Tibial nerve (tissue), 4 donors: ENCODE data around the gene DMBT1. TPM values are rescaled to one million over a fixed set of nuclear protein-coding genes. Genes with fewer than 3 reads are reported as not detected.
A peak's percentile ranks its signal among the peaks of the same experiment; 100 is the strongest.

Experiments
- DNase-seq, 2 donors: peaks; one replicate each; pipeline ENCODE4 v3.0.0-alpha.2; 2019; ENCODE audit warnings: low spot score in 2 of 2
- H3K27ac ChIP-seq, 4 donors: fragments of 200-600 bp; sonication (generic) in 3 of 4; one replicate each; pipeline ENCODE4 v1.5.1; 2017 to 2019; ENCODE audit warnings: mild to moderate bottlenecking in 1 of 4
- H3K27me3 ChIP-seq, 2 donors: fragments of 200-600 bp; sonication (generic) in 1 of 2; one replicate each; pipeline versions ENCODE4 v1.5.1 to v1.6.0; 2017 to 2019
- H3K36me3 ChIP-seq, 3 donors: fragments of 200-600 bp; sonication (generic); one replicate each; pipeline ENCODE4 v1.5.1; 2018 to 2019
- H3K4me1 ChIP-seq, 4 donors: fragments of 200-600 bp; sonication (generic) in 3 of 4; one replicate each; pipeline ENCODE4 v1.5.1; 2017 to 2019
- H3K4me3 ChIP-seq, 4 donors: fragments of 200-600 bp; sonication (generic) in 3 of 4; one replicate each; pipeline ENCODE4 v1.5.1; 2017 to 2019; ENCODE audit warnings: mild to moderate bottlenecking in 1 of 4, moderate library complexity in 1 of 4
- H3K9me3 ChIP-seq, 4 donors: fragments of 200-600 bp; sonication (generic) in 3 of 4; one replicate each; pipeline ENCODE4 v1.5.1; 2017 to 2019
- EP300 ChIP-seq, 2 donors: sonication (generic); formaldehyde crosslinking; IDR thresholded peaks; one replicate each; pipeline ENCODE4 v1.6.1; 2017; ENCODE audit warnings: antibody characterized with exemption in 2 of 2, mild to moderate bottlenecking in 1 of 2
- POLR2A ChIP-seq, 2 donors: fragments of 450-650 bp; IDR thresholded peaks; one replicate each; pipeline ENCODE4 v1.6.1; 2017; ENCODE audit warnings: antibody characterized with exemption in 2 of 2, mild to moderate bottlenecking in 2 of 2, moderate library complexity in 2 of 2
- WGBS, 2 donors: methylation state at CpG; one replicate each; pipeline ENCODE4 v1.1.5; 2018; 5-methylcytosine and 5-hydroxymethylcytosine counted together
- total RNA-seq, 4 donors: library from RNA; depleted of rRNA; stranded (reverse); fragments of >200 nt; gene quantifications; one replicate each; pipeline ENCODE4 v1.1.0, GENCODE V29; 2016
- TF ChIP-seq, protein P1 (sequence below), 5 experiments: fragments of 200-600 bp in 3 of 5; fragments of 450-650 bp in 2 of 5; sonication (generic) in 3 of 5; IDR thresholded peaks; one replicate each; pipeline ENCODE4 v1.5.1; 2016 to 2019; ENCODE audit warnings: antibody characterized with exemption in 5 of 5, mild to moderate bottlenecking in 3 of 5, moderate library complexity in 2 of 5

DMBT1 gene
- total RNA-seq, 4 donors from 2014 or later, result not detected

DNA sequence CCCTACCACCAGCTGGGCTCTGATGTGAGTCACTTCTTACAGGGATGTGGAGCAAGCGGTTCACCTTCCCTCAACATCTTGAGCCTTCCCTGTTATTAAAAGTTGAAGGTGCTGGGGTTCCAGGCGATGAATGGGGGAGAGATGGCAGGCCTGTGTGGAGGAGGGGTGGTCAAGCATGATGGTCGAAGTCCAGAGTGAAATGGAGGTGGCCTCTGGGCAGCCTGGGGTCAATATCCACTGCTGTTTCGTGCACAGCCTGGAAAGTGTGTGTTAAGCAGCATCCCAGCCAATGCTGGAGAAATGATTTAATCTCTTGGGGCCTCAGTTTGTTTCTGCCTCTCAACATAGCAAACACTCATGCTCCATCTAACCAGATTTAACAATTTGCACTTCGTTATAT lies 33.7 kb upstream of the DMBT1 start:
- no peak for DNase-seq
- no peaks in the 10 kb centered on the region for H3K36me3 ChIP-seq
- TF ChIP-seq, protein P1, sequence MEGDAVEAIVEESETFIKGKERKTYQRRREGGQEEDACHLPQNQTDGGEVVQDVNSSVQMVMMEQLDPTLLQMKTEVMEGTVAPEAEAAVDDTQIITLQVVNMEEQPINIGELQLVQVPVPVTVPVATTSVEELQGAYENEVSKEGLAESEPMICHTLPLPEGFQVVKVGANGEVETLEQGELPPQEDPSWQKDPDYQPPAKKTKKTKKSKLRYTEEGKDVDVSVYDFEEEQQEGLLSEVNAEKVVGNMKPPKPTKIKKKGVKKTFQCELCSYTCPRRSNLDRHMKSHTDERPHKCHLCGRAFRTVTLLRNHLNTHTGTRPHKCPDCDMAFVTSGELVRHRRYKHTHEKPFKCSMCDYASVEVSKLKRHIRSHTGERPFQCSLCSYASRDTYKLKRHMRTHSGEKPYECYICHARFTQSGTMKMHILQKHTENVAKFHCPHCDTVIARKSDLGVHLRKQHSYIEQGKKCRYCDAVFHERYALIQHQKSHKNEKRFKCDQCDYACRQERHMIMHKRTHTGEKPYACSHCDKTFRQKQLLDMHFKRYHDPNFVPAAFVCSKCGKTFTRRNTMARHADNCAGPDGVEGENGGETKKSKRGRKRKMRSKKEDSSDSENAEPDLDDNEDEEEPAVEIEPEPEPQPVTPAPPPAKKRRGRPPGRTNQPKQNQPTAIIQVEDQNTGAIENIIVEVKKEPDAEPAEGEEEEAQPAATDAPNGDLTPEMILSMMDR (IDR thresholded peaks at IDR 0.05), result no peak
- TF ChIP-seq EP300 (IDR thresholded peaks at IDR 0.05) (no peak), POLR2A (IDR thresholded peaks at IDR 0.05) (no peak)
- H3K27me3 ChIP-seq, result no peaks in the 10 kb centered on the region
- no peak overlapping the region for H3K4me3 ChIP-seq
- 59 to 74% methylated on average over 4 to 5 of the region's 5 CpGs for WGBS, 2 donors
- no peaks in the 10 kb centered on the region for H3K4me1 ChIP-seq
- no peak overlapping the region for H3K27ac ChIP-seq
- no peaks in the 10 kb centered on the region for H3K9me3 ChIP-seq

DNA sequence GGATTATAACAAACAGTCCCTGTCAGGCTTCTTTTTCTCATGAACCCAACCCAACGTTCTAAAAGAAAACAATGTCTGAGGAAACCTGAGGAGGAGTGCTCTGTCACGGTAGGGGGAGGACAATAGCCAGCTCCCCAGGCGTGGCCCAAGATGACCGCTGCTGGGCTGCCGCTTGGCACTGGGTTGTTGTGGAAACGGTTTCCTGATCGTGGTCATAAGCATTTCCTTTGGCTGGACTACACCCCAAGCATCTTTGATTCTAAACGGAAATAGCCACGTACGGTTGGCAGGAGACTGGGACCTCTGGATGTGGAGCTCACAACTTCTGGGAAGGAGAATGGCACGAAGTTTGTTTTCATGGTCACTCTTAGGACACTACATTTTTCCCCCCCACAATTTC lies 30.4 kb upstream of the DMBT1 start:
- Histone ChIP-seq H3K9me3 (no peaks in the 10 kb centered on the region), H3K4me3 (no peak overlapping the region), H3K27ac (no peak overlapping the region), H3K36me3 (no peaks in the 10 kb centered on the region), H3K27me3 (no peaks in the 10 kb centered on the region), H3K4me1 (no peaks in the 10 kb centered on the region)
- WGBS, 2 donors, result 69 to 70% methylated on average over 11 of the region's 11 CpGs
- no peak for DNase-seq
- peak in 1 of 2 donors; percentile 31 for TF ChIP-seq EP300 (IDR thresholded peaks at IDR 0.05)
- TF ChIP-seq, protein P1 (IDR thresholded peaks at IDR 0.05), result no peak

DNA sequence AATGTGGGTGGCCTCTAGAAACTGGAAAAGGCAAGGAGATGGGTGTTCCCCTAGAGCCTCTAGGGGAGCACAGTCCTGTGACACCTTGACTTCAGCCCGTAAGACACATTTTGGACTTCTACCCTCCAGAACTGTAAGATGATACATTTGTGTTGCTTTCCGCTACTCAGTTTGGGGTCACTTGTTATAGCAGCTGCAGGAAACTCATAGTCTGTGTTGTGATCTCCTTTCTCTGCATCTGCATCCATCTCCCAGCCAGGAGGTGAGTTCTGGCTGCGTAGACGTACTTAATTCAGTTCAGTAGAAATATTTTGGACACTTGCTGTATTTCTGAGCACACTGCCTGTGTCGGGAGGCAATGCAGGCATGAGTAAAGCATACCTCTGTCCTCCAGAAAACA lies 29.3 kb upstream of the DMBT1 start:
- H3K27ac ChIP-seq, result no peak overlapping the region
- WGBS, 2 donors, result 93 to 94% methylated on average over 5 of the region's 5 CpGs
- TF ChIP-seq EP300 (IDR thresholded peaks at IDR 0.05) (no peak), POLR2A (IDR thresholded peaks at IDR 0.05) (no peak)
- TF ChIP-seq, protein P1 (IDR thresholded peaks at IDR 0.05), result no peak
- H3K4me1 ChIP-seq, result no peaks in the 10 kb centered on the region
- H3K27me3 ChIP-seq, result no peaks in the 10 kb centered on the region
- no peak for DNase-seq
- H3K9me3 ChIP-seq, result no peaks in the 10 kb centered on the region
- no peaks in the 10 kb centered on the region for H3K36me3 ChIP-seq
- no peak overlapping the region for H3K4me3 ChIP-seq

DNA sequence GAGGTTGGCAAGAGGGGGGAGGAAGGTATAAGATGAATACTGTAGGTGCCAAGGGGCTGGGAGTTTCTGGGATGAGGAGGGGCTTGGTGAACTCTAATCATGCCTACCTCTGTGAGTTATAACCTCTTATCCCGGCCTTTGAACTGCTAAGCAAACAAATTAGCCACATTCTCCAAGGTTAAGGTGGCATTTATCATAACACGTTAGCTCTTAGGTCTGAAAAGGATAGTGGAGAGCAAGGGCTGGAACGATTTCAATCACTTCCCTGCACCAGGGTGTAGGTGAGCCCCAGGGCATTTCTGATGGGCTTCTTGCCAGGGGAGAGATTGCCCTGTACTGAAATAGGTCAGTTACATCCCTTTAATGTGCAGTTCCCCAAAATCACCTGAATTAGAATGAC lies 28.6 kb upstream of the DMBT1 start:
- WGBS, 2 donors, result 46 to 50% methylated on average over 3 of the region's 3 CpGs
- Histone ChIP-seq H3K36me3 (no peaks in the 10 kb centered on the region), H3K9me3 (no peaks in the 10 kb centered on the region), H3K27ac (no peak overlapping the region), H3K4me1 (no peaks in the 10 kb centered on the region), H3K4me3 (no peak overlapping the region), H3K27me3 (no peaks in the 10 kb centered on the region)
- DNase-seq, result no peak
- TF ChIP-seq POLR2A (IDR thresholded peaks at IDR 0.05), result no peak
- no peak for TF ChIP-seq EP300 (IDR thresholded peaks at IDR 0.05)
- TF ChIP-seq, protein P1 (IDR thresholded peaks at IDR 0.05), result no peak

DNA sequence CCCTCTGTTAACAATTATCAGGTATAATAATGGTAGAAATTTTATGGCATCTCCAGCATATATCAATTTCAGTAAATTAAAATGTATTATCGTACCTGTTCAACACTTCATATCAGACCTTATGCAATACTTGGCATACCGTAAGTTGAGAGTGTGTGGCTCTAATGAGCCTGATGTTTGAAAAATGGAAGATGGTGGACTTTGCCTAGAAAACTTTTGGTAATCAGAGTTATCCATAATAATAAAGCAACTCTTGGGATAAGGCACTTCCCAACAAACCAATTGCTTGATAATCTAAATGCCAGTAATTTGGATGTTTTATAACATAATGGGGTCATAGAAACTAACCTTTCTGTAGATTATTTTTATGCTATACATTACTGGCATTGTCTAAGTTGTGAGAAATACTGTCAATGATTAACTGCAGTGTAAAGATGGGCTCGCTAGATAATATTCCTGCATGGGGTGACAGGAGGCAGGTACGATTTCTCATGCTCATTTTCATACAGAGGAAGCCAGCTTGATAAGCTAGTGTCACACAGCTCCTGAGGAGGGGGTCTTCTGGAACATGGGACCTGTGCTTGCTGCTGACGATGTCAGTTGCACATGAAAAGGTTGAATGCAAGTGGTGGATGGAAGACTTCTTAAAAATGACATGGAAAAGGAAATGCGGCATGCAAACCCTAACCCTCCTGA lies 27.8 kb upstream of the DMBT1 start:
- Histone ChIP-seq H3K4me3 (no peak overlapping the region), H3K36me3 (no peaks in the 10 kb centered on the region), H3K4me1 (no peaks in the 10 kb centered on the region), H3K27me3 (no peaks in the 10 kb centered on the region), H3K27ac (no peak overlapping the region), H3K9me3 (no peaks in the 10 kb centered on the region)
- 92 to 93% methylated on average over 6 of the region's 6 CpGs for WGBS, 2 donors
- no peak for TF ChIP-seq EP300 (IDR thresholded peaks at IDR 0.05)
- TF ChIP-seq POLR2A (IDR thresholded peaks at IDR 0.05), result no peak
- TF ChIP-seq, protein P1 (IDR thresholded peaks at IDR 0.05), result no peak
- DNase-seq, result no peak
